ENCODE data around the gene RSRC1. TPM values are rescaled to one million over a fixed set of nuclear protein-coding genes. Genes with fewer than 3 reads are reported as not detected.
"Not testable (repeated sequence)": the region's sequence is repeated elsewhere in the genome, so short reads cannot be mapped to it uniquely, and the experiment has no call there.

Gene RSRC1
- 10 to 100 TPM; 27.9 to 33.5 (median 32.1) TPM for polyA plus RNA-seq (ENCODE audit: insufficient read length in 4 of 4)

- DNase-seq (ENCODE audit: low read depth in 4 of 4, low spot score in 3 of 4), result peak; percentile 74 to 80 (median 78)
Measured at GRCh38 chr3:158109804-158110657, at the start of gene RSRC1. RSRC1 (plus strand) TSS chr3:158110089; CDS start chr3:158122105, 12,016 bp downstream.

GRCh38 chr3:158065574-158065973, 44.3 kb upstream of the RSRC1 start:
- DNase-seq (ENCODE audit: low read depth in 4 of 4, low spot score in 3 of 4), result not testable (repeated sequence)

- DNase-seq (ENCODE audit: low read depth in 4 of 4, low spot score in 3 of 4), result no peak
Measured at GRCh38 chr3:158072790-158073189, 37.1 kb upstream of the RSRC1 start.

GRCh38 chr3:158074591-158074990, 35.3 kb upstream of the RSRC1 start:
- no peak for DNase-seq (ENCODE audit: low read depth in 4 of 4, low spot score in 3 of 4)

GRCh38 chr3:158079599-158079998, 30.3 kb upstream of the RSRC1 start:
- DNase-seq (ENCODE audit: low read depth in 4 of 4, low spot score in 3 of 4), result no peak

GRCh38 chr3:158084651-158085050, 25.2 kb upstream of the RSRC1 start:
- no peak for DNase-seq (ENCODE audit: low read depth in 4 of 4, low spot score in 3 of 4)

GRCh38 chr3:158085358-158085757, 24.5 kb upstream of the RSRC1 start:
- no peak for DNase-seq (ENCODE audit: low read depth in 4 of 4, low spot score in 3 of 4)

GRCh38 chr3:158085931-158086330, 24.0 kb upstream of the RSRC1 start:
- DNase-seq (ENCODE audit: low read depth in 4 of 4, low spot score in 3 of 4), result no peak

- no peak for DNase-seq (ENCODE audit: low read depth in 4 of 4, low spot score in 3 of 4)
Measured at GRCh38 chr3:158086361-158086760, 23.5 kb upstream of the RSRC1 start.

GRCh38 chr3:158086776-158087175, 23.1 kb upstream of the RSRC1 start:
- DNase-seq (ENCODE audit: low read depth in 4 of 4, low spot score in 3 of 4), result no peak

- DNase-seq (ENCODE audit: low read depth in 4 of 4, low spot score in 3 of 4), result no peak
Measured at GRCh38 chr3:158091531-158091930, 18.4 kb upstream of the RSRC1 start.

GRCh38 chr3:158093526-158093925, 16.4 kb upstream of the RSRC1 start:
- no peak for DNase-seq (ENCODE audit: low read depth in 4 of 4, low spot score in 3 of 4)

GRCh38 chr3:158094235-158095110, 15.4 kb upstream of the RSRC1 start:
- no peak for DNase-seq (ENCODE audit: low read depth in 4 of 4, low spot score in 3 of 4)

- DNase-seq (ENCODE audit: low read depth in 4 of 4, low spot score in 3 of 4), result no peak
Measured at GRCh38 chr3:158095111-158095813, 14.6 kb upstream of the RSRC1 start.

- no peak for DNase-seq (ENCODE audit: low read depth in 4 of 4, low spot score in 3 of 4)
Measured at GRCh38 chr3:158095814-158096704, 13.8 kb upstream of the RSRC1 start.

GRCh38 chr3:158097081-158097592, 12.8 kb upstream of the RSRC1 start:
- no peak for DNase-seq (ENCODE audit: low read depth in 4 of 4, low spot score in 3 of 4)

GRCh38 chr3:158097593-158098308, 12.1 kb upstream of the RSRC1 start:
- peak in 1 of 4 donors; percentile 63 for DNase-seq (ENCODE audit: low read depth in 4 of 4, low spot score in 3 of 4)

- no peak for DNase-seq (ENCODE audit: low read depth in 4 of 4, low spot score in 3 of 4)
Measured at GRCh38 chr3:158098309-158098639, 11.6 kb upstream of the RSRC1 start.

GRCh38 chr3:158098834-158099424, 11.0 kb upstream of the RSRC1 start:
- DNase-seq (ENCODE audit: low read depth in 4 of 4, low spot score in 3 of 4), result no peak

All from right renal pelvis (tissue), 4 donors.